K562 (cell line): ENCODE measurements around the gene MLN. TPM values are rescaled to one million over a fixed set of nuclear protein-coding genes. Genes with fewer than 3 reads are reported as not detected.

Experiments
- ATAC-seq: fragments of 200-7000 bp; cut with Tn5 transposase; 3 replicates; pipeline ENCODE4 v1.9.1; 2020; ENCODE audit warnings: moderate library complexity
- BruUV-seq: library from RNA; stranded (reverse); fragments of 400-500 nt; replicated peaks from 2 replicates; lab custom pipeline; 2021; lab: Mats Ljungman, UMichigan
- CTCF ChIA-PET: fragments of 300-600 bp; formaldehyde crosslinking; extraction: SDS; loops from one replicate; lab custom pipeline; 2021; ENCODE audit warnings: low intra/inter-chr PET ratio; lab: Yijun Ruan, JAX
- POLR2A ChIA-PET: fragments of 300-600, 350-650 bp; sonication (Branson Sonifier 250); formaldehyde crosslinking; extraction: SDS; loops from one replicate; lab custom pipeline; 2021; ENCODE audit warnings: antibody characterized with exemption, inconsistent platforms; lab: Yijun Ruan, JAX
- DNase-seq, 4 experiments: peaks; one replicate each; pipeline versions ENCODE4 v3.0.0 to v3.0.0-alpha.2; 2011 to 2018; ENCODE audit warnings: low spot score in 3 of 4, mixed read lengths in 3 of 4; ENCODE audit errors: extremely low read depth in 1 of 4
- FAIRE-seq: peaks from 2 replicates; lab custom pipeline; 2011; peaks lifted over from hg19 to GRCh38; lab: Jason Lieb, UNC
- H2AFZ ChIP-seq: 2 replicates; pipeline ENCODE4 v1.6.0; 2011; ENCODE audit warnings: low read depth, low read length, control low read depth, inconsistent platforms
- H3K27ac ChIP-seq: fragments of 200-600 bp; 3 replicates; pipeline ENCODE4 v1.8.0; 2011; ENCODE audit warnings: low read depth, mild to moderate bottlenecking, control low read depth, inconsistent platforms, low read length, moderate library complexity, mixed read lengths; ENCODE audit errors: extremely low read depth
- H3K27me3 ChIP-seq, 2 experiments: fragments of 300-600 bp in 1 of 2; 2 replicates in 1 of 2; 3 replicates in 1 of 2; pipeline versions ENCODE4 v1.6.0 to v1.8.0; 2011; ENCODE audit warnings: inconsistent platforms in 2 of 2, low read length in 2 of 2, mild to moderate bottlenecking in 1 of 2, mixed read lengths in 1 of 2, moderate library complexity in 1 of 2; ENCODE audit not compliant: control insufficient read depth in 2 of 2, insufficient read depth in 2 of 2
- H3K36me3 ChIP-seq: fragments of 300-600 bp; 3 replicates; pipeline ENCODE4 v1.8.0; 2011; ENCODE audit warnings: mild to moderate bottlenecking, low read length, inconsistent platforms; ENCODE audit not compliant: control insufficient read depth, insufficient read depth
- H3K4me1 ChIP-seq, 2 experiments: fragments of 200-600 bp in 1 of 2; replicated peaks in 1 of 2; 2 replicates in 1 of 2; 3 replicates in 1 of 2; pipeline versions ENCODE4 v1.5.1 to v1.8.0; 2011; ENCODE audit warnings: inconsistent platforms in 2 of 2, low read length in 2 of 2, mild to moderate bottlenecking in 1 of 2, mixed read lengths in 1 of 2, moderate library complexity in 1 of 2; ENCODE audit not compliant: control insufficient read depth in 2 of 2, insufficient read depth in 2 of 2
- H3K4me2 ChIP-seq: 2 replicates; pipeline ENCODE4 v1.6.1; 2011; ENCODE audit warnings: low read length, control low read depth, inconsistent platforms, mixed read lengths; ENCODE audit not compliant: insufficient read depth
- H3K4me3 ChIP-seq: fragments of 200-600 bp; sonication (generic), shearing (Covaris generic); 2 replicates; pipeline ENCODE4 v1.5.1; 2016; ENCODE audit warnings: control low read depth, inconsistent platforms
- H3K79me2 ChIP-seq: fragments of 200-600 bp; 3 replicates; pipeline ENCODE4 v1.8.0; 2011; ENCODE audit warnings: low read length, inconsistent platforms; ENCODE audit not compliant: control insufficient read depth, insufficient read depth
- H3K9ac ChIP-seq, 2 experiments: 2 replicates each; pipeline versions ENCODE4 v1.6.0 to v1.6.1; 2011; ENCODE audit warnings: low read depth in 2 of 2, low read length in 2 of 2, control low read depth in 1 of 2, inconsistent platforms in 1 of 2, mild to moderate bottlenecking in 1 of 2, mixed read lengths in 1 of 2; ENCODE audit not compliant: insufficient read depth in 1 of 2
- H3K9me1 ChIP-seq: one replicate; pipeline ENCODE4 v1.6.0; 2011; ENCODE audit warnings: inconsistent platforms, mild to moderate bottlenecking, low read length, moderate library complexity; ENCODE audit not compliant: control insufficient read depth, insufficient read depth
- H3K9me3 ChIP-seq: replicated peaks from 2 replicates; pipeline ENCODE4 v1.5.1; 2011; ENCODE audit warnings: low read depth, low read length, inconsistent platforms; ENCODE audit not compliant: control insufficient read depth, insufficient read depth
- H4K20me1 ChIP-seq: replicated peaks from 2 replicates; pipeline ENCODE4 v1.6.1; 2011; ENCODE audit warnings: low read length, inconsistent platforms, mixed read lengths; ENCODE audit not compliant: control insufficient read depth, insufficient read depth
- FOXP1 ChIP-seq: sonication (generic); formaldehyde crosslinking; IDR thresholded peaks from 2 replicates; pipeline ENCODE4 v1.8.0; 2022; ENCODE audit warnings: mild to moderate bottlenecking, missing genetic modification reagents
- ZNF347 ChIP-seq: fragments of 450-650 bp; formaldehyde crosslinking; IDR thresholded peaks from 2 replicates; pipeline ENCODE4 v1.4.0; 2020; ENCODE audit warnings: low read depth, mild to moderate bottlenecking, moderate library complexity
- WGBS: fragments of 100-300 bp; shearing (Covaris generic); methylation state at CpG from one replicate; pipeline ENCODE4 v1.1.6; 2016; ENCODE audit warnings: low coverage, mixed read lengths; ENCODE audit not compliant: insufficient coverage; ENCODE audit errors: missing lambda C conversion rate; 5-methylcytosine and 5-hydroxymethylcytosine counted together
- in situ Hi-C: fragments of 300-500 bp; cut with MboI; formaldehyde crosslinking; loops from 4 replicates; pipeline ENCODE4 v1.15.0; 2018; ENCODE audit warnings: inconsistent platforms, mixed read lengths
- intact Hi-C: fragments of 100-400 bp; cut with micrococcal nuclease; formaldehyde crosslinking; loops from 2 replicates; pipeline ENCODE4 v1.14.2; 2022
- polyA plus RNA-seq, 8 experiments: library from polyadenylated mRNA; depleted of rRNA in 4 of 8; stranded (reverse) in 5 of 8; unstranded in 3 of 8; fragments of >200 nt; fragmentation: Nextera tagmentation in 2 of 8; fragmentation: Illumina TruSeq in 1 of 8; extraction: Ambion mirVana in 2 of 8; extraction: Trizol in 1 of 8; gene quantifications; 2 replicates each; pipeline versions ENCODE4 v1.2.1 to v1.2.3, GENCODE V29; 2011 to 2014; ENCODE audit warnings: inconsistent platforms in 1 of 8, missing spikeins in 1 of 8
- total RNA-seq, 7 experiments: library from RNA; depleted of rRNA in 6 of 7; stranded (reverse); fragments of >200 nt in 6 of 7; fragmentation: Illumina TruSeq in 2 of 7; extraction: Trizol in 2 of 7; gene quantifications; 2 replicates each; pipeline versions ENCODE4 v1.2.1 to v1.2.3, GENCODE V29; 2011 to 2021; ENCODE audit warnings: low replicate concordance in 1 of 7
- TF ChIP-seq, protein P1 (sequence below): fragments of 250-450 bp; sonication (Bioruptor Pico); IDR thresholded peaks from 2 replicates; pipeline ENCODE4 v1.5.0; 2021

MLN gene
- total and polyA plus RNA-seq, 9 of the 15 experiments (the other 6 are each of a cell fraction or from before 2014, with no cell fraction given): not detected

DNA sequence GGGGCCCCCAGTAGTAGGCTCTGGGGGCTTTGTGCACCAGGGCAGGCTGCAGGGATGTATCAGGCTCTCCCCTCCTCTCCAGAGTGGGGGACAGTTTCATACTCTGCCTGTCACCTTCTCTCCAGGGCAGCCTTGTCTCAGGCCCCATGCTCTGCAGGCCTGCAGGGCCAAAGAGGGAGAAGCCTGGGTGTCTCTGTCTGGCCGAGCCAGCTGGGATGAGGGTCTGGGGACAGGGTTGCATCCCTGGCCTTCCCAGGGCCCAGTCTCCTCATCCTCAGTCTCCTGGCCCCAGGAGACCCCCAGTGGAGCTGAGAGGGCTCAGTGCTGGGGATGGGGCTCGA, 42.3 kb downstream of the MLN start:
- TF ChIP-seq, protein P1, sequence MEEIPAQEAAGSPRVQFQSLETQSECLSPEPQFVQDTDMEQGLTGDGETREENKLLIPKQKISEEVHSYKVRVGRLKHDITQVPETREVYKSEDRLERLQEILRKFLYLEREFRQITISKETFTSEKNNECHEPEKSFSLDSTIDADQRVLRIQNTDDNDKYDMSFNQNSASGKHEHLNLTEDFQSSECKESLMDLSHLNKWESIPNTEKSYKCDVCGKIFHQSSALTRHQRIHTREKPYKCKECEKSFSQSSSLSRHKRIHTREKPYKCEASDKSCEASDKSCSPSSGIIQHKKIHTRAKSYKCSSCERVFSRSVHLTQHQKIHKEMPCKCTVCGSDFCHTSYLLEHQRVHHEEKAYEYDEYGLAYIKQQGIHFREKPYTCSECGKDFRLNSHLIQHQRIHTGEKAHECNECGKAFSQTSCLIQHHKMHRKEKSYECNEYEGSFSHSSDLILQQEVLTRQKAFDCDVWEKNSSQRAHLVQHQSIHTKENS (CRISPR knock-in tag): no peak
- TF ChIP-seq ZNF347 (CRISPR knock-in tag) (no peak), FOXP1 (CRISPR knock-in tag) (0 out of 2 replicates have a peak, but pooled peaks have one; percentile 52)
- TF ChIP-seq, all 486 proteins: peak for 1
- in situ Hi-C loops: loop anchor here (5.0 kb wide), 2 partner anchors 174 to 391 kb away; no protein-coding TSS in a partner anchor
- Histone ChIP-seq H3K36me3 (no peaks in the 10 kb centered on the region), H2AFZ (no peak overlapping the region), H3K79me2 (no peaks in the 10 kb centered on the region), H3K9me3 (no peaks in the 10 kb centered on the region), H3K27ac (no peak overlapping the region), H3K4me1 (peaks cover 0 to 16% of the 10 kb centered on the region in 2 experiments; a peak in 2 of 5 replicates), H3K9me1 (no peaks in the 10 kb centered on the region), H3K4me2 (no peak overlapping the region), H3K9ac (peak overlapping the region in 1 of 2 experiments; percentile 85; a peak in 2 of 4 replicates), H3K27me3 (peaks cover 37 to 67% of the 10 kb centered on the region in 2 experiments), H3K4me3 (no peak overlapping the region), H4K20me1 (0 out of 2 replicates have a peak, but pooled peaks cover 12% of the 10 kb centered on the region)
- 6% methylated on average over 2 of the region's 2 CpGs for WGBS
- ChIA-PET POLR2A (interaction anchor here (0.6 to 2.8 kb wide), 5 partner anchors 10 to 1446 kb away, joined by 3 to 12 read pairs (median 3); partner anchors contain the start of gene UQCC2), CTCF (interaction anchor here (2.1 to 2.6 kb wide), 4 partner anchors 17 to 176 kb away, joined by 12 to 18 read pairs (median 13); partner anchors contain the start of gene UQCC2)
- DNase-seq (no peak), FAIRE-seq (no peak), ATAC-seq (no peak)
- BruUV-seq: no TSS peak
- intact Hi-C loops: no loop called here
